CD4-positive, alpha-beta T cell treated with Interleukin-4 for 4 hours (primary cell): ENCODE results near the gene ELFN1.

ENCODE experiments used
- DNase-seq: peaks from one replicate; pipeline ENCODE4 v3.0.0-alpha.2; 2020

The ELFN1 gene

GRCh38 chr7:1696671-1697498 lies 26.8 kb downstream of the ELFN1 start:
- DNase-seq, result no peak

GRCh38 chr7:1697499-1698125 lies 27.5 kb downstream of the ELFN1 start:
- DNase-seq, result no peak

GRCh38 chr7:1698201-1698600 lies 28.1 kb downstream of the ELFN1 start:
- DNase-seq, result no peak

- no peak for DNase-seq
Measured at GRCh38 chr7:1698951-1699350, 28.9 kb downstream of the ELFN1 start.

- no peak for DNase-seq
Measured at GRCh38 chr7:1700086-1700485, 30.0 kb downstream of the ELFN1 start.

GRCh38 chr7:1700536-1701333 lies 30.7 kb downstream of the ELFN1 start:
- no peak for DNase-seq

GRCh38 chr7:1702652-1703051 lies 32.6 kb downstream of the ELFN1 start:
- DNase-seq, result no peak

- no peak for DNase-seq
Measured at GRCh38 chr7:1703441-1703840, 33.4 kb downstream of the ELFN1 start.

- DNase-seq, result no peak
Measured at GRCh38 chr7:1703871-1704810, 34.1 kb downstream of the ELFN1 start.

GRCh38 chr7:1704811-1705738 lies 35.0 kb downstream of the ELFN1 start:
- no peak for DNase-seq

- DNase-seq, result no peak
Measured at GRCh38 chr7:1705856-1706255, 35.8 kb downstream of the ELFN1 start.

GRCh38 chr7:1706381-1706720 lies 36.3 kb downstream of the ELFN1 start:
- DNase-seq, result no peak

GRCh38 chr7:1706721-1707613 lies 36.9 kb downstream of the ELFN1 start:
- no peak for DNase-seq

- no peak for DNase-seq
Measured at GRCh38 chr7:1707756-1708595, 37.9 kb downstream of the ELFN1 start.

GRCh38 chr7:1708596-1709251 lies 38.6 kb downstream of the ELFN1 start:
- DNase-seq, result no peak

- DNase-seq, result no peak
Measured at GRCh38 chr7:1709281-1709680, 39.2 kb downstream of the ELFN1 start.

- no peak for DNase-seq
Measured at GRCh38 chr7:1709900-1710299, 39.8 kb downstream of the ELFN1 start.

GRCh38 chr7:1710936-1711335 lies 40.9 kb downstream of the ELFN1 start:
- no peak for DNase-seq
